NCI-H1048 (cell line): Measurements from ENCODE around the gene ABHD8.
A peak's percentile ranks its signal among the peaks of the same experiment; 100 is the strongest.

Experiments used
- DNase-seq: peaks from one replicate; lab custom pipeline; 2025; lab: John Stamatoyannopoulos, UW

Gene ABHD8

DNA sequence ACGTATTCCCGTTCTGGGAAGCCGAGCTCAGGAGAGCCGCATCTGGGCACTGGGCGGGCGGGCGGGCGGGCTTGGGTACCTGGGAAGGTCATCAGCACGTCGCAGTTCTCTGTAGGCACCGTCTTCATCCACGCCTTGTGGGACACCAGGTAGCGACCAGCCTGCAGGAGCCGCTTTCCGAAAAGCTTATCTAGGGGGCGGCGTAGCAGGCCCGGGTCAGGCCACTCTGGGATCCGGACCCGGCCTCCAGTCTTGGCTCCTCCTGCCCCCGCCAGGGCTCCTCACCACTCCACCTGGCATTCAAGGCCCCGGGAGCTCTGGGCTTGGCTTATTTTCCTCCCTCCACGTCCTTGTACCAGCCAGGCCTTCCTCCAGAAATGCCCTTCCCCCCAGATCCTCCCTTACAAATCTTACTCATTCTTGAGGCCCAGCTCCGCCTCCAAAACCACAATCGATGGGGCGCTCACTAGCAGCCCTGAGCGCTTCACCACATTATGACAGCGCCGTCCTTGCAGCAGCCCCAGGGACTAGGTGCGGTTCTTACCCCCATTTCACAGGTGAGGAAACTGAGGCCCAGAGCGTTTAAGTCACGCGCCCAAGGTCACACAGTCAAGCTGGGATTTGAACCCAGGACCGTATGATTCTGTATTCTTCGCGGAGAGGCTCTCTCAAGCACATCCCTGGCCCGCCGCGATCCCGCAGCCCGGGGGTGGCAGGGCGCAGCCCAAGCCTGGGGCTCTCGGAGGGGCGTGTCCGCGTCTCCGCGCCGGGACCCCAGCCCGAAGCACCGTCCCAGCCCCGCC lies 30.6 kb upstream of the ABHD8 start:
- DNase-seq = no peak

DNA sequence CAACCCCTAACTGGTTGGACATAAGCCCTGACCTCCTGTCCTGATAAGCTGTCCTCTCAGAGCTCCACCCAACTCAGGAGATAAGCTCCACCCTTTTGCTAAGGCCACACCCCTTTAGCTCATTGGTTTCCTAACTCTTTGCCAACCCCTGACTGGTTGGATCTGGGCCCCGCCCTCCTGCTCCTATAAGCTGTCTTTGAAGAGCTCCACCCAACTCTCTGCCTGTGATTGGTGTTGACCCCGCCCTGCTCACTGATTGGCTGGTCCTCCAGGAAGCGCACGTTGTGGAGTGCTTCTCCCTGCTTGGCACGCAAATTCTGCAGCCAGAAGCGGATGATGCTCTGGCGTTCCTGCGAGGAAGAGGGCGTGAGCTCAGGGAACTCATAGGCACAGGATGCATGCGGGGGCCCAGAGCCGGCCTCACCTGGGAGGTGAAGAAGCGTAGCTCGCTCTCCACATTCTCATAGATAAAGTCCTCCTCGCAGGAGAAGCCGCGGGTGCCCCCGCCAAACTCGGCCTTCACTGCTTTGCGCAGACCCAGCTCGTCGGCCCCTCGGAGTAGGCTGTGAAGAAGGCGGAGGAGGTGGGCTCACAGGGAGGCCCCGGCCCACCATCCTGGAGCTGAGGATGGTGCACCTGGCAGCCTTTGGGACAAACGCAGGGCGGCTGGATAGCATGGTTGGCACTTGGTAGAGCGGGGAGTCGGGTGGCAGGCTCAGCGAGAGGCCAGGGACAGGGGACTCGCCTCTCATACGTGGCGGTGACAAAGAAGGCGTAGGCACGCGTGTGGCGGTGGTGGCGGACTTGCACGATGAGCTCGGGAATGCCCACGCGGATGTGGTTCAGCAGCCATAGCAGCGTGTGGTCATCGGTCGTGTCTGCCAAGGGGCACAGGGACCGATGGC lies 29.7 kb upstream of the ABHD8 start:
- DNase-seq = peak; percentile 98

DNA sequence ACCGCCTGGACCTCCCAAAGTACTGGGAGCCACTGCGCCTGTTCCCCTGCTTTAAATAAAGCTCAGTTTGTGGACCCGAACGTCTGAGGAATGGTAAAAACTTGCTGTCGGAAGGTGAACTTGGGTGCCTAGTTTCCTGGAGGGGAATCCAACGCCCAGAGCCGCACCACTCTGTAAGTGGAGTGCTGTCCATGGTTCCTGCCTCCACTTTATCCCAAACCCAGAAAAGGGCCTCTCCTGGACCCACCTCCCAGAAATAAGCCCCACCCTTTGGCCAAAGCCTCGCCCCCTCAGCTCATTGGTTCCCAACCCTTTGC lies 29.1 kb upstream of the ABHD8 start:
- no peak for DNase-seq

DNA sequence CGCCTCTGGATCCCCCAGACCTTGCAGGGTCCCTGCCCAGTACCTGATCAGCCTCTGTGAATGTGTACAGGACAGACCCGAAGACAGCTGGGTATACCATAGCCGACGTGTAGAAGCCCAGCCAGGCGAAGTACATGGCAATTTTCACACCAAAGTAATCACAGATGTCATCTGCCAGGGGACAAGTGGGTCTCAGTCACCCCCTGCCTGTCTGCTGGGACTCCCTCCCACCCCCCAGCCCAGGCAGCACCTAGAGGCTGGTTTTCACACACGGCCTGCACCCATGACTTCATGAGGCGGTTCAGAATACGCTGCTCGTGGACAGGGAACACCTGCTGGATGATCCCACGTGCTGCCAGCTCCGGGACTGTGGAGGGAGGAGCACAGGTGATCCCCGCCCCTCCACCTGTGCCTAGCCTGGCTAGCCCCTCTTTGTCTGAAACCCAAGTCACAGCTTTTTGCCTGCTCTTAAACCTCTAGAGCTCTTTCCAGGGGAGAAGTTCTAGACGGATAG lies 27.9 kb upstream of the ABHD8 start:
- no peak for DNase-seq

DNA sequence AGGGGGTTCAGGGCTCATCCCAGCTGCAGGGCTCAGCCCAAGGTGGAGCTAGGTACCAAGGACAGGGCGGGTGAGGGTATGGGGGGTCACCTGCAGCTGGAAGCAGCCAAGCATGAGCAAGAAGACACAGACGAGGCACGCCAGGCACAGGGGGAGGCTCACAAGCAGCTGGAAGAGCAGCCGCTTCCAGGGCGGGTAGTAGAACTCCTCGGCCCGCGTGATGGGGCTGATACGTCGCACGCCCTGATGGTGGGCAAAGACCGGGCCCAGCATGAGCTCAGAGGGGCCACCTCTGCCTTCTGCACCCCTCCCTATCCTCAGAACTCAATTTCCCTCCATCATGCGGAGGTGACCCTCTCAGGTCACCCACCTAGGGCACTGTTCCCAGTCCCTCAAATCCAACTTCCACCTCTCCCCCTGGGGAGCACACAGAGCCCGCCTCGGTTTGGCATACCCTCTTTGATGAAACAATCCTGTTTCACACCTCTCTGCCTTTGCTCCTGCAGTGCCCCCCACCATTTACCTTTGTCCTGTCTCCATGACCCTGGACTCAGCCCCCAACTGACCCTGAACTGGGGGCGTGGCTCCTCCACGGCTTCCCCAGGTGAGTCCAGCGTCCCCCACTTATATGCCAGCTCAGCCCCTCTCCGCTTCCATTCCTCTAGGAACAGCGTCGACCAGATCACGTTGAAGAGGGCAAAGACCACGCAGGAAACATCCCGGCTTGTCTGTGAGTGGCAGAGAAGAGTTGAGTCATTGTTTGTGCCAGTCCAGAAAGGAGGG lies 27.2 kb upstream of the ABHD8 start:
- no peak for DNase-seq

DNA sequence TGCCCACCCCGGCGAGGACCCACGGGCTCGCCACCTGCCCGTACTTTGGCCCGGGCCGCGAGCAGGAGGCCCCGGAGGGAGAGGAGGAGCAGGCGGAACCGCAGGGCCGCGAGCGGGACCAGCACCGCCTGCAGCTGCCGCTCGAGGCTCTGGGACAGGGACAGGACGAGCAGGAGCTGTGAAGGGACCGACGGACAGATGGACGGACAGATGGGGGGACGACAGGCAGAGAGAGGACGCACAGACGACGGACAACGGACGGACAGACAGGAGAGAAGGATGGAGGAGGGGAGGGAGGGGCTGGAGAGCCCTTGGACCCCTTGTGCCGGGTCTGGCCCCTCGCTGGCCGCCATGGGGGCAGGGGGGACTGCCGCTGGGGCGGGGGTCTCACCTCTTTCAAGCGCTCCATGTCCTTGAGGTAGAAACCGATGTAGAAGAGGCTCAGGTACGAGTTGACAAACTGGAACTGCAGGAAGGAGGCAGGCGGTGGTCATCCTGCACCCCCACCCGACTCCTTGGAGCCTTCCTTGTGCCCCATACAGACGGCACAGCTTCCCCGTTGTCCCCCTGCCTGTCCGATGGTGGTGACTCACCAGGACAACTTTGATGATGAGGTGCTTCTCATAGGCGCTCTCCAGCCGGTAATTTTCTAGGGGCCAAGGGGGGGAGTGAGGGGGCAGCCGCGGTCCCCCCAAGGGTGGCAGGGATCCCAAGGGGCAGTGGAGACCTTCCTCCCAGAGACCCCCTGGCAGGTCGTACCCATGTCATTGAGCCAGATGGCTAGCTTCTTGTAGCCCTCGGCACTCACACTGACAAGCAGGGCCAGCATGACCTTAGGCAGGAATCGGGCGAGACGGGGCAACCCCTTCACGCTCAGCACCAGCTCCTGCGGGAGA lies 26.4 kb upstream of the ABHD8 start:
- no peak for DNase-seq

DNA sequence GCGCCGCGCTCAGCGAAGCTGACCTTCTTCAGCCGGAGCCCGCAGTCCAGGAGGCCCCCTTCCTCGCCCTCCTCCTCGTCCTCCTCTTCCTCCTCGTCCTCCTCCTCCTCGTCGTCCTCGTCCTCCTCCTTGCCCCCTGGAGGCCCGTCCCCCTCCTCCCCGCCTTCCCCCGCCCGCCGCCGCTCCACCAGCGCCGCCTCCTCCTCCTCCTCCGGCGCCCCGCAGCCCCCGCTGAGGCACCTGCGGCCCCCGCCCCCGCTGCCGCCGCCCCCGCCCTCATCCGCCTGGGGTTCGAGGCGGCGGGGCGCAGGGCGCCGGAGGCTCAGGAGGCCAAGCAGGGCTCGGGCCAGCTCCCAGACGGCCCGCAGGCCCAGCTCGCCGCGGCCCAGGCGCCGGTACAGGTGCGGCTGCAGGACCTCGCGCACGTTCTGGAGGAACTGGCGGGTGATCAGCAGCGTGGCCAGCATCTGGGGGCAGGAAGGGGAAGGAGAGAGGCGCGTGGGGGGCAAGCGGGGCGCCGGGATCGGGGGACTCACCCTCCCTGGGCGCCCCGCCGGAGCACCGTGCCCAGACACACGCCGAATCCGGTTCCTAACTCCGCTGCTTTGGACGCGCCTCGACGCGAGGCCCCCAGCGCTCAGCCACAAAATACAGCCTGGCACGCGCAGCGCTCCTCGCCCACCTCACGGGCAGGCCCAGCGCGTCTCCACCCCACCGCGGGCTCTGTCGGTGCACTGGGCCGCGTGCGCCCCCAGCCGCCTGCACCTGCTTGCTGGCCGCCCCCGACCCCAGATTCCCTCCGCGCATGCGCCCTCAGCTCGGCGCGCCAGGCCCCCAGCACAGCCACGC lies 25.5 kb upstream of the ABHD8 start:
- no peak for DNase-seq

DNA sequence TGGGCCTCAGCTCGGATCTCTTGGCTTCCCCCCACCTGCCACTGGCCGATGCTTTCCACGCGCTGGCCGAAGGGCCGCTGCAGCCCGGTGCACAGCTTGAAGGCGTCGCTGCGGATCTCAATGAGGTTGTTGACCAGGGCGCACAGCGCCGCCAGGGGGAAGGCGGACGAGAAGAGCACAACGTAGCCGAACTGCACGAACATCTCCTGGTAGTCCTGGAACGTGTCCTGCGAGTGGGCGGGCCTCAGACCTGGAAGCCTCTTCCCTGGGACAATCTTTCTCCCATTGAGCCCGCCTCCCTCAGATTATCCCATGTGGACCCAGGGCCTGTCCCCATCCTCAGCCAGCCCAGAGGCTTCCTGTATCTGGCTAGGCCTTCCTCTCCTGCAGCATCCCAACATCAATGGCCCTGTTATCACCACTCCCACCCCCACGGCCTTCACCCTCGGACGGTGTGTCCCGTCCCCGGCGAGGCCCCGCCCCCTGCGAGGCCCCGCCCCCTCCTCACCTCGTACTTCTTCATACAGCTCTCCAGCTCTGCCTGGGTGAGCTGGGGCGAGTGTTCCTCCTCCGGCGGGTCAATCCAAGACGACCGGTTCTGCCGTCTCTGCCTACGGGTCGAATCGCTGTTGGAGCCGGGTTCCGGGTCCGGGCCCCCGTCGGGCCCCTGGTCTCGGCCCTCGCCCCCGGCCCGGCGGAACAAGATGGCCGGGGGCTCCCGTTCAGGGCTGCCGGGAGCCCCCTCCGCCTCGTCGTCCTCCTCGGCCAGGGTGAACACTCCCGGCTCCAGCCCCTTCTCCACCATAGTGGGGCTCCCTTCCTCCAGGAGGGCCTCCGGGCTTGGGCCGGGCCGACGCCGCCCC lies 24.7 kb upstream of the ABHD8 start:
- DNase-seq = no peak

DNA sequence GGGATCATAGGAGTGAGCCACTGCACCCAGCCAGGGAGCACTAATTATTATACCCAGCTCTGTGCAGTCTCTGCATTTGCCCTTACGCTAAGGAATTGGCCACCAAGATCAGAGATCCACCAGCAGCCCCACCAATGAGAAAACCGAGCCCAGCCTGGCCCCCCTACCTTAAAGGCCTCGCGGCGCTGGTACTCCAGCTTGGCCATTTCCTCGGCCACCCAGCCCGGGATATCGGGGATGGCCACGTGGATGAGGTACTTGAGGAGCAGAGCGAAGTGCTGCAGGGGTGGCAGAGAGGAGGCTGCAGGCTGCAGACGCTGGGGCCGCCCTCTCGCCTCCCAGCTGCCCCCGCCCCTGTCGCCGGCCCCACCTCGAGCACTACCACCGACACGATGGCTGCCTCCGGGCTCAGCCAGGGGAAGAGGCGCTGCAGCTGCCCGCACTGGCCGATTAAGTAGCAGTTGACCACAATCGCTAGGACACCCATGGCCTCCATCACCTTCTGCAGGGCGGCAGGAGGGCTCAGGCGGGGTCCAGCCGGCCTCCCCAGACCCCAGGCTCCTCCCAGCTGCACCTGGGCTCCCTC lies 23.9 kb upstream of the ABHD8 start:
- no peak for DNase-seq

DNA sequence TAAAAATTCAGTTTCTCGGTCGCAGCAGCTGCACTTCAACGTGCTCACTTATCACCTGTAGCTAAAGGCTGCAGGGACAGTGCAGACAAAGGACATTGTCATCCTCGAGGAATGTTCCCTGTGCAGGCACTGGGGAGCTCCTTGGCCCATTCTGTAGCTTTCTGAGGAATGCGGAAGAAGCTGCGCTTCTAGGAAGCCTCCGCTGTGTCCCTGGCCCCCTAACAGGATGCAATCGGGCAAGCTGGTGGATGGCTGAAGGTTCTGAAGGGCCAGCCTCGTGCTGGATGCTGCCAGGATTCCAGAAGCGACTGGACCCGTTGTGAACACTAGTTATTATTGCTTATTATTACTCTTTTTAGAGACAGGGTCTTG lies 23.4 kb upstream of the ABHD8 start:
- DNase-seq = no peak

DNA sequence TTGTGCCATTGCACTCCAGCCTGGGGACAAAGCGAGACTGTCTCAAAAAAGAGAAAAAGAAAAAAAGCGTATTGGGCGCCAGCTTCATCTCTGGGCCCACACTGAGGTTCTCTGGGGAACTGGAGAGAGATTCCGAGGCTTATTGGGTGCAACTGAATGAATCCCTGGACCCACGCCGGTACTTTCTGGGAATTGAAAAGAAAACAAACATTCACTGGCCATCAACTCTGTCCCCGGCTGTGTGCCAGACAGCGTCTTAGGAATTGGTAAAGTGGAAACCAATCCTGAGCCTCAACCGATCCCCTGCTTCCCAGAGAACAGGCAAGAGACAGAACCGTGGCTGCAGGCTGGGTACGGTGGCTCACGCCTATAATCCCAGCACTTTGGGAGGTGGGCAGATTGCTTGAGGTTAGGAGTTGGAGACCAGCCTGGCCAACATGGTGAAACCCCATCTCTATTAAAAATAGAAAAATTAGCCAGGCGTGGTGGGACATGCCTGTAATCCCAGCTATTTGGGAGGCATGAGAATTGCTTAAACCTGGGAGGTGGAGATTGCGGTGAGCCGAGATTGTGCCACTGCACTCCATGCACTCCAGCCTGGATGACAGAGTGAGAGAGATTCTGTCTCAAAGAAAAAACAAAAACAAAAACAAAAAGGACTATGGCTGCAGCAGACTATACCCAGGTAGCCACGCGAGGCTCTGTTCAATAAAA lies 22.8 kb upstream of the ABHD8 start:
- DNase-seq = no peak

DNA sequence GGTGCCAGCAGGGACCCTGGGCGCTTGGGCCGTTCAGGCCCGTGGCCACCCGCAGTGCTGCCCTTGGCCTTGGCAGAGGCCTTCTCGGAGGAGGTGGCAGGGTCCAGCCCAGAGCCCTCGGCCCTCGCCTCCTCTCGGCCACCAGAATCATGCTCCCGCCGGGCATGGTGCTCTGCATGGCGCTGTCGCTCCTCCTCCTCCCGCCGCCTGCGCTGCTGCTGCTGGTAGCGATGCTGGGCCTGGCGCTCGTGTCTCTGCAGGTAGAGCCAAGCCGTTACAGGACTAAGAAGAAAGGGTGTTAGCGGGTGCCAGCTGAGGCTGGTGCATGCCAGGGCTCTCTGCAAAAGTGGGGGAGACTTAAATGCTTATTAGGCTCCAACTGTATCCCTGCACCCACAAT lies 21.9 kb upstream of the ABHD8 start:
- DNase-seq = no peak

DNA sequence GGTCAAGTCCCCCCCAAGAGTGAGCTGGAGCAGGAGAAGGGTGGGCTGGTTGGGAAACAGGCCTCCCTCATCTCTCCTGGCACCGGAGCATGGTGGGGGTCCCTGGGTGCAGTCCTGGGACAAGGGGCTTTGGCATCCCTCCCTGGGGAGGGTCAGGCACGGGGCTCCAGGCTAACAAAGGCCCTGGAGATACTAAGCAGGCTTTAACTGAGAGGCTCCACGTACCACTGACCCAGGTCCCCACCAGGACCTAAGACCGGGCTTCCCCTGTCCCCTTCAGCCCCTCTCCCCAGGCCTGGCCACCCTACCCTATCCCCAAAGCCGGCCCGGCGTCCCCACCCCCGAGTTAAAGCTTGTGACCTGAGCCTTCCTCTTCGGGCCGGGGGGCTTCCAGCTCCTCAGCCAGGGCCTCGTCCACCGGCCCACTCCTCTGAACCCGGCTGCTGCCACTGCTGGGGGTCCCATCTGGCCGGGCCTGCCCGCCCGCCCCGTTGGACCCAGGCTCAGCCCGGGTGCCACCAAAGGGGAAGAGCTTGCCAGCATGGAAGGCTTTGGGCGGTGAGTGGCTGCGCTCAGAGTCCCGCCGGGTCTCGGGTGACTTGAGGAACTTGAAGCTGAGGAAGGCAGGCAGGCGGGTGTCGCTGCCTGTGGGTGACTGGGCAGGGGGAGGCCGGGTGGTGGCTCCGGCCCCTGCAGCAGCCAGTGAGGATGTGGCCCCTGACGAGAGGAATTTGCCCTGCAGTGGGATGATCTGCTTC lies 21.3 kb upstream of the ABHD8 start:
- DNase-seq = no peak

DNA sequence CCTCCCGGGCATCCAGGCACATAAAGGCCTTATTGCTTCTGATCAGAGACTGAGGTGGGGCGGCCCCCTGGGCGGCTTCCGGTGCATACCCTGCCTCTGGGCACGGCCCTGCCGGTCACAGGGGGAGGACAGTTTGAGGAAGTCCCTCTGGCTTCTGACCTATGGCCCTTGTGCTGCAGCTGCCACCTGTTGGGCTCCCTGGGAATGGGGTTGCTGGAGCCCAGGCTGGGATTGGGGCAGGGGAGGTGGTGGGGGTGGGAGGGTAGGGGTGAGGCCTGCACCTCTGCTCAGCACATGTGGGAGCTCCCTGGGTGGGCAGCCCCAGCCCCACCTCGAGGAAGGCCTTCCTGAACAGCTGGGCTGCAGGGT lies 20.7 kb upstream of the ABHD8 start:
- DNase-seq = no peak

DNA sequence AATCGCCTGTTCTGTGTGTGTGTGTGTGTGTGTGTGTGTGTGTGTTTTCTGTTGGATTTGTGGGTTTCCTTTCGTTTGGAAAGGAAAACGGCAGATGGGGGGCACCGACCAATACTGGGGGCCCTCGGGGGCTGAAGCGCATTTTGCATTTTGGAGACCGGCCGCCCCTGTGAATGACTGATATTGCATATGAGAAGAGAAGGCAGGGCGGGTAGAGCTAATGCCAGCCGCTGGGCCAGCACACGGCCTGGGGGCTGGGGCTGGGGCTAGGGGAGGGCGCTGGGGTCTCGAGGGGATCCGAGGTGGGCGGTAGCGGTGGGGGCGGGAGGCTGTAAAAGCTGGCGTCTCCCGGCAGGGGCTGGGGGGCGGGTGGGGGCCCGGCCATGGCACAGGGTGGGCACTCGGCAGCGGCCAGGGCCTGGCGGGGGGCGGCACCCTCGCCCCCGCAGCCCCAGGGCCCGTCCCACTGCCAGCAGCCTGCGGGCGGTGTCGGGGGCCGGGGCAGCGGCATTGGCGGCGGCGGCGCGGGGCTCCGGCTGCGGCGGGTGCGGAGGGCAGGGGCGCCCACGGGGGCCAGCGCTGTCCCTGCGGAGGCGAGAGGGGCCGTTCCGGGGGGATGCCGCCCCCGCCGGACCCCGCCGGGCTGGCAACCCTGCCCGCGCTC lies 20.2 kb upstream of the ABHD8 start:
- no peak for DNase-seq

DNA sequence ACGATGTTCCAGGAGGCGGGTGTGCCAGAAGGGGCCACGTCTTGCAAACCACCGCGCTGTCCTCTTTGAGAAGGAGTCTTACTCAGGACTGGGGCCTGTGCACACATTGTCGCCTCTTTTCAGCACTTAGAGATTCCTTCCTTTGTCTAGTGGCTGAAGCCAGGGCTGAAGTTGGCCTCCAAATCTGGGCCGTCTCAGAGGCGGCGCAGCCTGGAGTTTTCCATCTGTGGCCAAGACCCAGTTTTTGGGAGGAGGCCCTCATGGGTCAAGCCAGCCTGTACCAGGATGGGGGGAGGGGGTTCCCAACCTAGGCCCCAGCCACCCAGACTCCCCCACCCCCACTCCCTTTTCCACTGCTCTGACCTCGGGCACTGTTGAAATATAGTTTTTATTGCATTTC lies 19.6 kb upstream of the ABHD8 start:
- no peak for DNase-seq
